Activated CD8-positive, alpha-beta memory T cell treated with anti-CD3 and anti-CD28 coated beads for 1 hour (primary cell): Measurements from ENCODE around the gene FUT9.

Source experiments
- DNase-seq, 2 donors: peaks; one replicate each; pipeline ENCODE4 v3.0.0-alpha.2; 2020; ENCODE audit warnings: low read depth in 1 of 2; ENCODE audit errors: extremely low read depth in 1 of 2

The FUT9 gene

GRCh38 chr6:96066376-96066775, 50.6 kb downstream of the FUT9 start:
- no peak for DNase-seq

- DNase-seq, result no peak
Observed at GRCh38 chr6:96073555-96073954, 57.8 kb downstream of the FUT9 start.

- DNase-seq, result no peak
Observed at GRCh38 chr6:96074006-96074405, 58.2 kb downstream of the FUT9 start.

GRCh38 chr6:96075826-96076225, 60.1 kb downstream of the FUT9 start:
- DNase-seq, result no peak

- DNase-seq, result no peak
Observed at GRCh38 chr6:96086745-96087144, 71.0 kb downstream of the FUT9 start.

GRCh38 chr6:96089173-96089572, 73.4 kb downstream of the FUT9 start:
- no peak for DNase-seq

GRCh38 chr6:96094077-96094476, 78.3 kb downstream of the FUT9 start:
- DNase-seq, result no peak

- no peak for DNase-seq
Observed at GRCh38 chr6:96099069-96099468, 83.3 kb downstream of the FUT9 start.

- no peak for DNase-seq
Observed at GRCh38 chr6:96101564-96101963, 85.8 kb downstream of the FUT9 start.

GRCh38 chr6:96104910-96105309, 89.1 kb downstream of the FUT9 start:
- DNase-seq, result no peak

GRCh38 chr6:96110878-96111277, 95.1 kb downstream of the FUT9 start:
- no peak for DNase-seq

GRCh38 chr6:96116674-96117073, 100.9 kb downstream of the FUT9 start:
- no peak for DNase-seq

- DNase-seq, result no peak
Observed at GRCh38 chr6:96124778-96125177, 109.0 kb downstream of the FUT9 start.

GRCh38 chr6:96138406-96138805, 122.6 kb downstream of the FUT9 start:
- DNase-seq, result no peak

- DNase-seq, result no peak
Observed at GRCh38 chr6:96142142-96142541, 126.4 kb downstream of the FUT9 start.

- no peak for DNase-seq
Observed at GRCh38 chr6:96150431-96150830, 134.7 kb downstream of the FUT9 start.

GRCh38 chr6:96151707-96152106, 135.9 kb downstream of the FUT9 start:
- DNase-seq, result no peak

- no peak for DNase-seq
Observed at GRCh38 chr6:96152114-96152708, 136.4 kb downstream of the FUT9 start.

- DNase-seq, result no peak
Observed at GRCh38 chr6:96153775-96154174, 138.0 kb downstream of the FUT9 start.

- DNase-seq, result no peak
Observed at GRCh38 chr6:96156425-96156824, 140.7 kb downstream of the FUT9 start.

- DNase-seq, result no peak
Observed at GRCh38 chr6:96157018-96157565, 141.3 kb downstream of the FUT9 start.

- no peak for DNase-seq
Observed at GRCh38 chr6:96162711-96163120, 146.9 kb downstream of the FUT9 start.

GRCh38 chr6:96164802-96165201, 149.0 kb downstream of the FUT9 start:
- DNase-seq, result no peak
